ENCODE results near the gene PARD3B. TPM values are rescaled to one million over a fixed set of nuclear protein-coding genes. Genes with fewer than 3 reads are reported as not detected.

The PARD3B gene
- total RNA-seq, 1 donor from 2014 or later: 4.5 TPM

Small RNAs within 50 kb of the gene (small RNA-seq; reads per million reads assigned to genes)
- not detected for gene AC008171.1

Data from frontal cortex (tissue), 1 donor.